ENCODE results near the gene SPIC.

Gene SPIC

DNA sequence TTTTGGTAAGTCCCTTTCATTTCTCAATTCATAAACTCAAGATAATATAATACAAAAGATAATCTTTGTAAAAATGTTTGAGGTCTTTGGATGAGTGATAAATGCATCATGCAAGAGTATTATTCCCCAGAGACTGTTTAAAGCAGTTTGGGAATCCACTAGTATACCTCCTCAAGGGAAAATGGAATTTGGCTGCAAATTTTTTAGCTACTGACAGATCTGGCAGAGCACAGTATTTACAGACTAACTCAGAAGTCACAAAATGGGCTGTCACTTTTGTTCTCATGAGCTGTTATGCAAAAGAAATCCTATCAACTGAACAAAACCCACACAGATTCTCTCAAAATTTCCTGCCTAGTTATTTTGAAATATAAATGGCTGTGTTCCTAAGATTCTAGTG, 9.9 kb downstream of the SPIC start:
- no peak overlapping the region for H3K4me3 ChIP-seq (ENCODE audit: low read depth, low read length)
- TF ChIP-seq, protein P1, sequence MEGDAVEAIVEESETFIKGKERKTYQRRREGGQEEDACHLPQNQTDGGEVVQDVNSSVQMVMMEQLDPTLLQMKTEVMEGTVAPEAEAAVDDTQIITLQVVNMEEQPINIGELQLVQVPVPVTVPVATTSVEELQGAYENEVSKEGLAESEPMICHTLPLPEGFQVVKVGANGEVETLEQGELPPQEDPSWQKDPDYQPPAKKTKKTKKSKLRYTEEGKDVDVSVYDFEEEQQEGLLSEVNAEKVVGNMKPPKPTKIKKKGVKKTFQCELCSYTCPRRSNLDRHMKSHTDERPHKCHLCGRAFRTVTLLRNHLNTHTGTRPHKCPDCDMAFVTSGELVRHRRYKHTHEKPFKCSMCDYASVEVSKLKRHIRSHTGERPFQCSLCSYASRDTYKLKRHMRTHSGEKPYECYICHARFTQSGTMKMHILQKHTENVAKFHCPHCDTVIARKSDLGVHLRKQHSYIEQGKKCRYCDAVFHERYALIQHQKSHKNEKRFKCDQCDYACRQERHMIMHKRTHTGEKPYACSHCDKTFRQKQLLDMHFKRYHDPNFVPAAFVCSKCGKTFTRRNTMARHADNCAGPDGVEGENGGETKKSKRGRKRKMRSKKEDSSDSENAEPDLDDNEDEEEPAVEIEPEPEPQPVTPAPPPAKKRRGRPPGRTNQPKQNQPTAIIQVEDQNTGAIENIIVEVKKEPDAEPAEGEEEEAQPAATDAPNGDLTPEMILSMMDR (IDR thresholded peaks at IDR 0.05; ENCODE audit: low read depth, low read length, missing control alignments), result no peak
- no peak for DNase-seq (ENCODE audit: low read depth)
- in situ Hi-C loops (cut with HindIII; ENCODE audit: low sequenced_read_pairs), result no loop called here

DNA sequence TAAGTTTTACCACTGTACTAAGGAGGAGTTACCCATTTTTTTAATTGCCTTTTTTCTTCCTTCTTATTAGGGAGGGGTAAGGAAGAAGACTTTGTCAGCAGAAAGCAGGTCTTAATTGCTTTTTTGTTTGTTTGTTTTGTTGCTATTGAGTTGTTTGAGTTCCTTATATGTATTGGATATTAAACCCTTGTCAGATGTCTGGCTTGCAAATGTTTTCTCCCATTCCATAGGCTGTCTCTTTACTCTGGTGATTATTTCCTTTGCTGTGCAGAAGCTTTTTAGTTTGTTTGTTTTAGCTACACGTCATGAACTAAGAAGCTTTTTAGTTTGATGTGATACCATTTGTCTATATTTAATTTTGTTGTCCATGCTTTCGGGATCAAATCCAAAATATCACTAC, 13.3 kb downstream of the SPIC start:
- TF ChIP-seq, protein P1 (IDR thresholded peaks at IDR 0.05; ENCODE audit: low read depth, low read length, missing control alignments), result no peak
- in situ Hi-C loops (cut with HindIII; ENCODE audit: low sequenced_read_pairs), result no loop called here
- H3K4me3 ChIP-seq (ENCODE audit: low read depth, low read length), result no peak overlapping the region
- DNase-seq (ENCODE audit: low read depth), result no peak

DNA sequence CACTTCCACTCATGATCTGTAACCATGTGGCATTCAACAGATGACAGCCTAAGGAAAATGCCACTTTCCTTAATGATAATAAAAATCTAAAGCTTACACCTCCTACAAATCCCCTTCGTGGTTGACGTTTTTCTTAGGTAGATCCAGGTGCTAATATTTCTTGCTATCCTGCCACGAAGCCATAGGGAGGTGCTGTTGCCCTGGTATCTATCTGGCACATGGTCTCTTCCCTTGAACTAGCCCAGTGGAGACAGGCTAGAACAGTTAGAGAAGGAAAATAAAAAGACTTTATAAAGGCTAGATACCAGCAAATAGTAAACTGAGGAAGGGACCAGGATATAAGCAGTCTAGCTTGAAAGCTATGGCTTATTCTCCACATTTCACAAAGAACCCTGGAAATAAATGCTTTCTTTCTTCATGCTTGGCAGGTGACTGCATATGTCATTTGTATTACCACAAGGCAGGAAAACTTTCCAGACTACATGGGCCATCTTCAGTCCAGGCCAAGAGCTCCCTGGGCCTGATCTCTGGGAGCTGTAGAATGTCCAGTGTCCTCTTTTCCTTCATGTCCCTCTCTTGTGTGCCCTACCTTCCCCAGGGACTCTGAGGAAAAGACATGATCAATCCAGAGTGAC, 15.3 kb downstream of the SPIC start:
- no peak overlapping the region for H3K4me3 ChIP-seq (ENCODE audit: low read depth, low read length)
- TF ChIP-seq, protein P1 (IDR thresholded peaks at IDR 0.05; ENCODE audit: low read depth, low read length, missing control alignments), result no peak
- in situ Hi-C loops (cut with HindIII; ENCODE audit: low sequenced_read_pairs), result no loop called here
- no peak for DNase-seq (ENCODE audit: low read depth)

DNA sequence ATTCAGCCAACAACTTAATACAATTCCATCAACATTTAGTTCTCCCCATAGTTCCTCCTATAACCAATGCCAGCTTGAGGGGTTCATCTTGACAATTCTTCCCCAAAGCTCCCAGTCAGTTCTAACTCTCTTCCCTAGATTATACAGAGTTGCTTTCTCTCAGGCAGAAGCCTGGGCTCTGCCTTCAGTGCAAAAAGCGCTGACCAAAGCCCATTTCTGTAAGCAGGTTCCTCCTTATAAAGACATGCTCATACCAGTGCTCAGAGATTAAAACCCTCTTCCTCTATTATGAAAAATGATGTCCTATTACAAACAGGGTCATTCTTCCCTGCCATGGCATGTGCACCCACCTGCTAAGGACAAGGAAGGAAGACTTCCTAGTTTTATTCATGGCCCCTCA, 16.2 kb downstream of the SPIC start:
- in situ Hi-C loops (cut with HindIII; ENCODE audit: low sequenced_read_pairs), result no loop called here
- DNase-seq (ENCODE audit: low read depth), result no peak
- H3K4me3 ChIP-seq (ENCODE audit: low read depth, low read length), result no peak overlapping the region
- TF ChIP-seq, protein P1 (IDR thresholded peaks at IDR 0.05; ENCODE audit: low read depth, low read length, missing control alignments), result no peak

DNA sequence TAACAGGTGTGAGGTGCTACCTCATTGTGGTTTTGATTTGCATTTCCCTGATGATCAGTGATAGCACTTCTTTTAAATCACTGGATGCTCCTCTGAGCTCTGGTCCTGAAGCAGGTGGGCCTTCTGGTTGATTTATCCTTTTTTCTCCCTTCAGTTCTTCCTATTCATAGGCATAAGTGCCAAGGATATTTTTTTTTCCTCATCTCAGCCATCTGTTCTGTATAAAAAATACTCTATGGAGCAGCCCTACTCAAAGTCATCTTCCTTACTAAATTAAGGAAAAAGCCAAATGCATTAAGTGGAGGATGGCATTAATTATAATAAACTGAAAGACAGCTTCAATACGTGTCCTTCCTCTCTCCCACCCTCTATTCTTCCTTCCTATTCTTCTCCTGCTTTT, 18.4 kb downstream of the SPIC start:
- H3K4me3 ChIP-seq (ENCODE audit: low read depth, low read length), result no peak overlapping the region
- in situ Hi-C loops (cut with HindIII; ENCODE audit: low sequenced_read_pairs), result no loop called here
- TF ChIP-seq, protein P1 (IDR thresholded peaks at IDR 0.05; ENCODE audit: low read depth, low read length, missing control alignments), result no peak
- no peak for DNase-seq (ENCODE audit: low read depth)

DNA sequence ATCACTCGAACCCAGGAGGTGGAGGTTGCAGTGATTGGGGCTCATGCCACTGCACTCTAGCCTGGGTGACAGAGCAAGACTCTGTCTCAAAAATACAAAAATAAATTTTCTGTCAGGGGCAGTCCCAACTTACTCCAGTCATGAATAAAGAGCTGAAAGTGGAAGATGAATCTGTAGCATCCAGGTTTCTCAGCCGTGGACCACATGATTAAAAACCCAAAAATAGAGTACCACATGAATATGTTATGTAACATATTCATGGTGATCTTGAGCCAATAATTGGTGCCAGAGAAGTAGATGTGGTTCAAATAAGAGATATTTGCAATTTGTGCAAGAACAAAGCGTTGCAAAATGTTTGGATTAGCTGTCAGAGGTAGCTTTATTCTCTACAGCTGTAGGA, 23.1 kb downstream of the SPIC start:
- in situ Hi-C loops (cut with HindIII; ENCODE audit: low sequenced_read_pairs), result no loop called here
- no peak overlapping the region for H3K4me3 ChIP-seq (ENCODE audit: low read depth, low read length)
- TF ChIP-seq, protein P1 (IDR thresholded peaks at IDR 0.05; ENCODE audit: low read depth, low read length, missing control alignments), result no peak
- no peak for DNase-seq (ENCODE audit: low read depth)

Measured in astrocyte of the cerebellum (primary cell).